SK-N-SH (cell line): Measurements from ENCODE around the gene SLC12A5.

Experiments used
- CTCF ChIP-seq: fragments of 200-600 bp; sonication (generic); IDR thresholded peaks from 2 replicates; pipeline ENCODE4 v1.6.1; 2017; ENCODE audit warnings: antibody characterized with exemption, mild to moderate bottlenecking, moderate library complexity
- IRF3 ChIP-seq: fragments of 150-350 bp; IDR thresholded peaks from 2 replicates; pipeline ENCODE4 v1.6.1; 2016; ENCODE audit warnings: mild to moderate bottlenecking, low read depth, low read length
- MXI1 ChIP-seq: IDR thresholded peaks from 2 replicates; pipeline ENCODE4 v1.6.1; 2012; ENCODE audit warnings: mild to moderate bottlenecking, low read depth, low read length, improper control_type of control experiment
- POLR2AphosphoS5 ChIP-seq: IDR thresholded peaks from 2 replicates; pipeline ENCODE4 v1.6.1; 2012; ENCODE audit warnings: low read depth, low read length
- RAD21 ChIP-seq: IDR thresholded peaks from 2 replicates; pipeline ENCODE4 v1.6.1; 2012; ENCODE audit warnings: mild to moderate bottlenecking, low read length
- RFX5 ChIP-seq: IDR thresholded peaks from 2 replicates; pipeline ENCODE4 v1.6.1; 2012; ENCODE audit warnings: mild to moderate bottlenecking, improper control_type of control experiment, low read length
- TF ChIP-seq, protein P1 (sequence below): IDR thresholded peaks from 2 replicates; pipeline ENCODE4 v1.4.0; 2012; ENCODE audit warnings: low read depth
- TF ChIP-seq, protein P2 (sequence below): IDR thresholded peaks from 2 replicates; pipeline ENCODE4 v1.4.0; 2012; ENCODE audit warnings: low read depth, borderline replicate concordance
- TF ChIP-seq, protein P3 (sequence below): IDR thresholded peaks from 2 replicates; pipeline ENCODE4 v1.6.1; 2012; ENCODE audit warnings: mild to moderate bottlenecking, low read depth, low read length, moderate library complexity
- TF ChIP-seq, protein P4 (sequence below): IDR thresholded peaks from 2 replicates; pipeline ENCODE4; 2012

DNA sequence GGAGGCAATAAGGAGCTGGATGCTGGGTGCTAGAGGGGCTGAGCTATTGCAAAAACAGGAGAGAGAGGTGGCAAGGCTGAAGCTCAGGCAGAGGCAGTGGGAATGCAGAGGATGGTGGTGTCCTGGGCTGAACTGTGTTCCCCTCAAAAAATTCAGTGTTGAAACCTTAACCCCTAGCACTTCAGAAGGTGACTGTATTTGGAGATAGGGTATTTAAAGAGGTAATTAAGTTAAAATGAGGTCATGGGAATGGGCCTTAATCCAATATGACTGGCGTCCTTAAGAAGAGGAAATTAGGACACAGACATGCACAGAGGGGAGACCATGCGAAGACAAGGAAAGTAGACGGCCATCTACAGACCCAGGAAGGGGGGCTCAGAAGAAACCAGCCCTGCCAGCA lies 31.8 kb upstream of the SLC12A5 start:
- no peak for TF ChIP-seq CTCF
- TF ChIP-seq, protein P1, sequence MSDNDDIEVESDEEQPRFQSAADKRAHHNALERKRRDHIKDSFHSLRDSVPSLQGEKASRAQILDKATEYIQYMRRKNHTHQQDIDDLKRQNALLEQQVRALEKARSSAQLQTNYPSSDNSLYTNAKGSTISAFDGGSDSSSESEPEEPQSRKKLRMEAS: no peak
- TF ChIP-seq, protein P2, sequence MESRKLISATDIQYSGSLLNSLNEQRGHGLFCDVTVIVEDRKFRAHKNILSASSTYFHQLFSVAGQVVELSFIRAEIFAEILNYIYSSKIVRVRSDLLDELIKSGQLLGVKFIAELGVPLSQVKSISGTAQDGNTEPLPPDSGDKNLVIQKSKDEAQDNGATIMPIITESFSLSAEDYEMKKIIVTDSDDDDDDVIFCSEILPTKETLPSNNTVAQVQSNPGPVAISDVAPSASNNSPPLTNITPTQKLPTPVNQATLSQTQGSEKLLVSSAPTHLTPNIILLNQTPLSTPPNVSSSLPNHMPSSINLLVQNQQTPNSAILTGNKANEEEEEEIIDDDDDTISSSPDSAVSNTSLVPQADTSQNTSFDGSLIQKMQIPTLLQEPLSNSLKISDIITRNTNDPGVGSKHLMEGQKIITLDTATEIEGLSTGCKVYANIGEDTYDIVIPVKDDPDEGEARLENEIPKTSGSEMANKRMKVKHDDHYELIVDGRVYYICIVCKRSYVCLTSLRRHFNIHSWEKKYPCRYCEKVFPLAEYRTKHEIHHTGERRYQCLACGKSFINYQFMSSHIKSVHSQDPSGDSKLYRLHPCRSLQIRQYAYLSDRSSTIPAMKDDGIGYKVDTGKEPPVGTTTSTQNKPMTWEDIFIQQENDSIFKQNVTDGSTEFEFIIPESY: no peak
- TF ChIP-seq POLR2AphosphoS5: no peak
- TF ChIP-seq MXI1: no peak
- TF ChIP-seq, protein P3, sequence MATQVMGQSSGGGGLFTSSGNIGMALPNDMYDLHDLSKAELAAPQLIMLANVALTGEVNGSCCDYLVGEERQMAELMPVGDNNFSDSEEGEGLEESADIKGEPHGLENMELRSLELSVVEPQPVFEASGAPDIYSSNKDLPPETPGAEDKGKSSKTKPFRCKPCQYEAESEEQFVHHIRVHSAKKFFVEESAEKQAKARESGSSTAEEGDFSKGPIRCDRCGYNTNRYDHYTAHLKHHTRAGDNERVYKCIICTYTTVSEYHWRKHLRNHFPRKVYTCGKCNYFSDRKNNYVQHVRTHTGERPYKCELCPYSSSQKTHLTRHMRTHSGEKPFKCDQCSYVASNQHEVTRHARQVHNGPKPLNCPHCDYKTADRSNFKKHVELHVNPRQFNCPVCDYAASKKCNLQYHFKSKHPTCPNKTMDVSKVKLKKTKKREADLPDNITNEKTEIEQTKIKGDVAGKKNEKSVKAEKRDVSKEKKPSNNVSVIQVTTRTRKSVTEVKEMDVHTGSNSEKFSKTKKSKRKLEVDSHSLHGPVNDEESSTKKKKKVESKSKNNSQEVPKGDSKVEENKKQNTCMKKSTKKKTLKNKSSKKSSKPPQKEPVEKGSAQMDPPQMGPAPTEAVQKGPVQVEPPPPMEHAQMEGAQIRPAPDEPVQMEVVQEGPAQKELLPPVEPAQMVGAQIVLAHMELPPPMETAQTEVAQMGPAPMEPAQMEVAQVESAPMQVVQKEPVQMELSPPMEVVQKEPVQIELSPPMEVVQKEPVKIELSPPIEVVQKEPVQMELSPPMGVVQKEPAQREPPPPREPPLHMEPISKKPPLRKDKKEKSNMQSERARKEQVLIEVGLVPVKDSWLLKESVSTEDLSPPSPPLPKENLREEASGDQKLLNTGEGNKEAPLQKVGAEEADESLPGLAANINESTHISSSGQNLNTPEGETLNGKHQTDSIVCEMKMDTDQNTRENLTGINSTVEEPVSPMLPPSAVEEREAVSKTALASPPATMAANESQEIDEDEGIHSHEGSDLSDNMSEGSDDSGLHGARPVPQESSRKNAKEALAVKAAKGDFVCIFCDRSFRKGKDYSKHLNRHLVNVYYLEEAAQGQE: no peak
- TF ChIP-seq IRF3: no peak
- TF ChIP-seq, protein P4, sequence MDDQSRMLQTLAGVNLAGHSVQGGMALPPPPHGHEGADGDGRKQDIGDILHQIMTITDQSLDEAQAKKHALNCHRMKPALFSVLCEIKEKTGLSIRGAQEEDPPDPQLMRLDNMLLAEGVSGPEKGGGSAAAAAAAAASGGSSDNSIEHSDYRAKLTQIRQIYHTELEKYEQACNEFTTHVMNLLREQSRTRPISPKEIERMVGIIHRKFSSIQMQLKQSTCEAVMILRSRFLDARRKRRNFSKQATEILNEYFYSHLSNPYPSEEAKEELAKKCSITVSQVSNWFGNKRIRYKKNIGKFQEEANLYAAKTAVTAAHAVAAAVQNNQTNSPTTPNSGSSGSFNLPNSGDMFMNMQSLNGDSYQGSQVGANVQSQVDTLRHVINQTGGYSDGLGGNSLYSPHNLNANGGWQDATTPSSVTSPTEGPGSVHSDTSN: no peak
- no peak for TF ChIP-seq RFX5
- no peak for TF ChIP-seq RAD21
